ENCODE data around the gene CPD. TPM values are rescaled to one million over a fixed set of nuclear protein-coding genes. Genes with fewer than 3 reads are reported as not detected.

Gene CPD
- polyA plus RNA-seq, 2 of the 4 experiments (the other 2 are of a cell fraction): 22.4 to 83.3 TPM

DNA sequence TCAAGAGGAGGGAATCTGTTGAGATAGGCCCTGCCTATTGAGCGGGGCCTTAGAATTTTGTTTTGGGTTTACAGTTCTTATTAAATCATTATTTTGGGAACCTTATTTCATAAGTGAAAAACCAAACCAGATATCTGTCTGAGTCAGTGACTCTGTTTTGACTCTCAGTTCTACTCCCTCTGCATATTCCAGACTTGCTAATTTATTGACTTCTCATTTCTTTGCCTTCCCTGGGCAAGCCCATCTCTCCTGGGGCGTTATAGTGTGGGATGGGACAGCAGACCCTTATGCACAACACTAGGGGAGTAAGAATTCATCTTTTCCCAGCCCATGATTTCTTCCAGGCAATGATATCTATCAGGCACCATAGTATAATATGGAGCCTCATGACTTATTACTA, 45.7 kb downstream of the CPD start:
- no peaks in the 10 kb centered on the region for H3K9me3 ChIP-seq
- POLR2A ChIA-PET: no interaction called here
- no peak for ATAC-seq
- no peak overlapping the region for H3K27ac ChIP-seq
- no peak overlapping the region for H3K4me3 ChIP-seq
- no peaks in the 10 kb centered on the region for H3K4me1 ChIP-seq
- CTCF ChIA-PET: interaction anchor here (1.3 kb wide), 1 partner anchor 52 kb away, joined by 6 read pairs; no protein-coding TSS in a partner anchor
- TF ChIP-seq SMC3 (IDR thresholded peaks at IDR 0.05): no peak
- TF ChIP-seq MYC (IDR thresholded peaks at IDR 0.05; ENCODE audit: borderline replicate concordance, low read length): no peak
- H3K4me2 ChIP-seq: no peak overlapping the region
- peak; percentile 13 for FAIRE-seq
- DNase-seq (ENCODE audit: low read depth in 1 of 2, low spot score in 1 of 2): no peak
- WGBS (ENCODE audit: missing lambda C conversion rate): 96% methylated on average over 2 of the region's 2 CpGs

DNA sequence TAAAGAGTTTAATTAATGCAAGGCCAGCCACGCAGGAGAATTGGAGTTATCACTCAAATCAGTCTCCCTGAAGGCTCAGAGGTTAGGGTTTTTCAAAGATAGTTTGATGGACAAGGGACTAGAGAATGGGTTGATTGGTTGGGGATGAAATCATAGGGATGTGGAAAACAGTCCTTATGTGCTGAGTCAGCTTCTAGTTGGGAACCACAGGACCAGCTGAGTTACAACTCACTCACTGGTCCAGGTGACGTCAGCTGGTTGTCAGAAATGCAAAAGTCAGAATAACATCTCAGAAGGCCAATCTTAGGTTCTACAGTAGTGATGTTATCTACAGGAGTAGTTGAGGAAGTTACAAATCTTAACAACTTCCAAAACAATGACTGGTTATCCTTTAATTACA, 47.6 kb downstream of the CPD start:
- Histone ChIP-seq H3K27ac (no peak overlapping the region), H3K9me3 (no peaks in the 10 kb centered on the region), H3K4me1 (no peaks in the 10 kb centered on the region), H3K4me2 (no peak overlapping the region), H3K4me3 (no peak overlapping the region)
- 92% methylated on average over 2 of the region's 2 CpGs for WGBS (ENCODE audit: missing lambda C conversion rate)
- ChIA-PET CTCF (interaction anchor here (0.9 kb wide), 1 partner anchor 85 kb away, joined by 4 read pairs; no protein-coding TSS in a partner anchor), POLR2A (no interaction called here)
- ATAC-seq (no peak), DNase-seq (ENCODE audit: low read depth in 1 of 2, low spot score in 1 of 2) (no peak), FAIRE-seq (no peak)
- TF ChIP-seq MAFK (IDR thresholded peaks at IDR 0.05; ENCODE audit: partially characterized antibody) (peak; percentile 97), RCOR1 (IDR thresholded peaks at IDR 0.05; ENCODE audit: low read depth, low read length) (no peak), CTCF (IDR thresholded peaks at IDR 0.05) (no peak), JUN (IDR thresholded peaks at IDR 0.05) (no peak)
- TF ChIP-seq, protein P1, sequence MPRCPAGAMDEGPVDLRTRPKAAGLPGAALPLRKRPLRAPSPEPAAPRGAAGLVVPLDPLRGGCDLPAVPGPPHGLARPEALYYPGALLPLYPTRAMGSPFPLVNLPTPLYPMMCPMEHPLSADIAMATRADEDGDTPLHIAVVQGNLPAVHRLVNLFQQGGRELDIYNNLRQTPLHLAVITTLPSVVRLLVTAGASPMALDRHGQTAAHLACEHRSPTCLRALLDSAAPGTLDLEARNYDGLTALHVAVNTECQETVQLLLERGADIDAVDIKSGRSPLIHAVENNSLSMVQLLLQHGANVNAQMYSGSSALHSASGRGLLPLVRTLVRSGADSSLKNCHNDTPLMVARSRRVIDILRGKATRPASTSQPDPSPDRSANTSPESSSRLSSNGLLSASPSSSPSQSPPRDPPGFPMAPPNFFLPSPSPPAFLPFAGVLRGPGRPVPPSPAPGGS (IDR thresholded peaks at IDR 0.05): no peak

- no peaks in the 10 kb centered on the region for H3K9me3 ChIP-seq
- no peak overlapping the region for H3K4me2 ChIP-seq
- FAIRE-seq (no peak), DNase-seq (ENCODE audit: low read depth in 1 of 2, low spot score in 1 of 2) (no peak), ATAC-seq (no peak)
- no peak overlapping the region for H3K4me3 ChIP-seq
- ChIA-PET CTCF (no interaction called here), POLR2A (no interaction called here)
- no peaks in the 10 kb centered on the region for H3K4me1 ChIP-seq
- TF ChIP-seq REST (IDR thresholded peaks at IDR 0.05): no peak
- no peak for TF ChIP-seq USF2 (IDR thresholded peaks at IDR 0.05)
- TF ChIP-seq FOXS1 (CRISPR knock-in tag; IDR thresholded peaks at IDR 0.05): no peak
- TF ChIP-seq ZC3H11A (IDR thresholded peaks at IDR 0.05): no peak
- TF ChIP-seq EP300 (IDR thresholded peaks at IDR 0.05): no peak
- TF ChIP-seq, protein P2, sequence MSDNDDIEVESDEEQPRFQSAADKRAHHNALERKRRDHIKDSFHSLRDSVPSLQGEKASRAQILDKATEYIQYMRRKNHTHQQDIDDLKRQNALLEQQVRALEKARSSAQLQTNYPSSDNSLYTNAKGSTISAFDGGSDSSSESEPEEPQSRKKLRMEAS (IDR thresholded peaks at IDR 0.05): no peak
- no peak for TF ChIP-seq RAD21 (conservative IDR thresholded peaks at IDR 0.05 in 1 of 2, IDR thresholded peaks at IDR 0.05 in 1 of 2)
- no peak for TF ChIP-seq POLR2A (IDR thresholded peaks at IDR 0.05; ENCODE audit: low read length)
- TF ChIP-seq, protein P3, sequence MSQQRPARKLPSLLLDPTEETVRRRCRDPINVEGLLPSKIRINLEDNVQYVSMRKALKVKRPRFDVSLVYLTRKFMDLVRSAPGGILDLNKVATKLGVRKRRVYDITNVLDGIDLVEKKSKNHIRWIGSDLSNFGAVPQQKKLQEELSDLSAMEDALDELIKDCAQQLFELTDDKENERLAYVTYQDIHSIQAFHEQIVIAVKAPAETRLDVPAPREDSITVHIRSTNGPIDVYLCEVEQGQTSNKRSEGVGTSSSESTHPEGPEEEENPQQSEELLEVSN (IDR thresholded peaks at IDR 0.05; ENCODE audit: borderline replicate concordance, low read depth): no peak
- H3K27ac ChIP-seq: no peak overlapping the region
- 100% methylated on average over 1 of the region's 1 CpG for WGBS (ENCODE audit: missing lambda C conversion rate)
Observed at GRCh38 chr17:30427611-30428010, 48.9 kb downstream of the CPD start.
